Fibroblast of lung (primary cell): Measurements from ENCODE around the gene SH2D2A. TPM values are rescaled to one million over a fixed set of nuclear protein-coding genes. Genes with fewer than 3 reads are reported as not detected.

Experiments used
- DNase-seq, 2 donors: peaks; one replicate each; pipeline versions ENCODE4 v3.0.0 to v3.0.0-alpha.2; 2010; ENCODE audit warnings: low read depth in 2 of 2
- H2AFZ ChIP-seq: 2 replicates; pipeline ENCODE4 v1.5.1; 2012; ENCODE audit warnings: low read length, control low read depth, inconsistent platforms
- H3K27ac ChIP-seq: 2 replicates; pipeline ENCODE4 v1.5.1; 2011; ENCODE audit warnings: low read length, control low read depth; ENCODE audit not compliant: insufficient read depth
- H3K27me3 ChIP-seq: 2 replicates; pipeline ENCODE4 v1.5.1; 2011; ENCODE audit warnings: mild to moderate bottlenecking, low read length; ENCODE audit not compliant: control insufficient read depth, insufficient read depth
- H3K36me3 ChIP-seq: 2 replicates; pipeline ENCODE4 v1.5.1; 2011; ENCODE audit warnings: low read length; ENCODE audit not compliant: control insufficient read depth, insufficient read depth
- H3K4me1 ChIP-seq: 2 replicates; pipeline ENCODE4 v1.5.1; 2011; ENCODE audit warnings: low read length; ENCODE audit not compliant: control insufficient read depth, insufficient read depth; ENCODE audit errors: extremely low read depth
- H3K4me2 ChIP-seq: 2 replicates; pipeline ENCODE4 v1.5.1; 2011; ENCODE audit warnings: low read length, control low read depth; ENCODE audit not compliant: insufficient read depth; ENCODE audit errors: extremely low read depth
- H3K4me3 ChIP-seq, 4 experiments: fragments of 200-600 bp in 1 of 4; sonication (generic) in 1 of 4; replicated peaks in 1 of 4; 2 replicates each; pipeline ENCODE4 v1.5.1; 2011 to 2016; ENCODE audit warnings: low read length in 4 of 4, low read depth in 3 of 4, mild to moderate bottlenecking in 3 of 4, control low read depth in 2 of 4, inconsistent platforms in 1 of 4, mixed read lengths in 1 of 4; ENCODE audit not compliant: insufficient read depth in 1 of 4; ENCODE audit errors: control extremely low read depth in 1 of 4
- H3K79me2 ChIP-seq: 2 replicates; pipeline ENCODE4 v1.5.1; 2012; ENCODE audit warnings: mild to moderate bottlenecking, low read length, inconsistent platforms; ENCODE audit not compliant: control insufficient read depth, insufficient read depth
- H3K9ac ChIP-seq: 2 replicates; pipeline ENCODE4 v1.5.1; 2011; ENCODE audit warnings: mild to moderate bottlenecking, low read length, control low read depth; ENCODE audit not compliant: insufficient read depth
- H3K9me3 ChIP-seq: 2 replicates; pipeline ENCODE4 v1.5.1; 2012; ENCODE audit warnings: low read depth, low read length; ENCODE audit not compliant: control insufficient read depth, insufficient read depth
- H4K20me1 ChIP-seq: 2 replicates; pipeline ENCODE4 v1.5.1; 2011; ENCODE audit warnings: low read length; ENCODE audit not compliant: control insufficient read depth, insufficient read depth; ENCODE audit errors: extremely low read depth
- EZH2 ChIP-seq: IDR thresholded peaks from 2 replicates; pipeline ENCODE4 v1.5.1; 2012; ENCODE audit warnings: low read length, control low read depth, mild to moderate bottlenecking; ENCODE audit errors: missing control alignments
- polyA plus RNA-seq, 2 donors: library from polyadenylated mRNA; depleted of rRNA in 1 of 2; stranded (reverse) in 1 of 2; unstranded in 1 of 2; fragments of >200 nt; gene quantifications; 2 replicates each; pipeline ENCODE4 v1.2.1, GENCODE V29; 2011 to 2012; ENCODE audit warnings: missing spikeins in 1 of 2
- total RNA-seq: library from RNA; depleted of rRNA; stranded (reverse); fragments of >200 nt; gene quantifications from 2 replicates; pipeline ENCODE4 v1.2.1, GENCODE V29; 2014
- TF ChIP-seq, protein P1 (sequence below), 2 donors: IDR thresholded peaks in 1 of 2; conservative IDR thresholded peaks in 1 of 2; 1 replicate in 1 of 2; 2 replicates in 1 of 2; pipeline ENCODE4 v1.5.1; 2011 to 2012; ENCODE audit warnings: low read length in 2 of 2, control low read depth in 1 of 2, inconsistent platforms in 1 of 2, low read depth in 1 of 2, mild to moderate bottlenecking in 1 of 2

SH2D2A gene
- total and polyA plus RNA-seq, 2 donors (not counting 1 experiment from before 2014, with no cell fraction given), result not detected

DNA sequence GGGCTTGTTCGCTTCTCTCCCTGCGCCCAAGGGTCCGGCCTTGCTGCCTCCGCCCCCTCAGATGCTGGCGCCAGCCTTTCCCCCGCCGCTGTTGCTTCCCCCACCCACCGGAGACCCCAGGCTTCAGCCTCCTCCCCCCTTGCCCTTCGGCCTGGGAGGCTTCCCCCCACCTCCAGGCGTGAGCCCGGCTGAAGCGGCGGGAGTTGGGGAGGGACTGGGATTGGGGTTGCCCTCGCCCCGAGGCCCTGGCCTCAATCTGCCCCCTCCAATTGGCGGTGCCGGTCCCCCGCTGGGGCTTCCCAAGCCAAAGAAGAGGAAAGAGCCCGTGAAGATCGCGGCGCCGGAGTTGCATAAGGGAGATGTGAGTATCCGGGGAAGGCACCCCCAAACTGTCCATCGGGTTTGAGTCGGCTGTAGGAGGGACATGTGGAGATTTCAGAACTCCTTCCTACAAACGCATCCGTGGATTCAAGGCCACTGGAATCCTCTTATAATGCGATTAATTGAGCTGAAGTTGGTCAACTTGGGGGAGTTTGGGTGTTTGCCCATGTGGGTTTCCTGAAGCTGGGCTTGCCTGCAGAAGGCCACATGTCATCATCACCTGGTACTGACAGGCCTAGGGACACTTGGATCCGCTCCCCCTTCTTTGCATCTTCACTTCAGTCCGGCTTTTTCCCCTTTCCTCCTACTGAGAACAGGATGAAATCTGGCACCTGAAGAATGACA, 48.6 kb downstream of the SH2D2A start:
- Histone ChIP-seq H3K4me1 (no peaks in the 10 kb centered on the region), H3K4me2 (peak overlapping the region; percentile 92), H2AFZ (no peak overlapping the region), H3K9ac (peak overlapping the region; percentile 95), H3K9me3 (no peaks in the 10 kb centered on the region), H3K27ac (peak overlapping the region; percentile 93), H3K79me2 (peaks cover 51% of the 10 kb centered on the region), H3K36me3 (peaks cover 3% of the 10 kb centered on the region), H3K27me3 (no peaks in the 10 kb centered on the region), H3K4me3 (peak overlapping the region; percentile 93 to 97 (median 96)), H4K20me1 (no peaks in the 10 kb centered on the region)
- no peak for DNase-seq
- TF ChIP-seq, protein P1, sequence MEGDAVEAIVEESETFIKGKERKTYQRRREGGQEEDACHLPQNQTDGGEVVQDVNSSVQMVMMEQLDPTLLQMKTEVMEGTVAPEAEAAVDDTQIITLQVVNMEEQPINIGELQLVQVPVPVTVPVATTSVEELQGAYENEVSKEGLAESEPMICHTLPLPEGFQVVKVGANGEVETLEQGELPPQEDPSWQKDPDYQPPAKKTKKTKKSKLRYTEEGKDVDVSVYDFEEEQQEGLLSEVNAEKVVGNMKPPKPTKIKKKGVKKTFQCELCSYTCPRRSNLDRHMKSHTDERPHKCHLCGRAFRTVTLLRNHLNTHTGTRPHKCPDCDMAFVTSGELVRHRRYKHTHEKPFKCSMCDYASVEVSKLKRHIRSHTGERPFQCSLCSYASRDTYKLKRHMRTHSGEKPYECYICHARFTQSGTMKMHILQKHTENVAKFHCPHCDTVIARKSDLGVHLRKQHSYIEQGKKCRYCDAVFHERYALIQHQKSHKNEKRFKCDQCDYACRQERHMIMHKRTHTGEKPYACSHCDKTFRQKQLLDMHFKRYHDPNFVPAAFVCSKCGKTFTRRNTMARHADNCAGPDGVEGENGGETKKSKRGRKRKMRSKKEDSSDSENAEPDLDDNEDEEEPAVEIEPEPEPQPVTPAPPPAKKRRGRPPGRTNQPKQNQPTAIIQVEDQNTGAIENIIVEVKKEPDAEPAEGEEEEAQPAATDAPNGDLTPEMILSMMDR (conservative IDR thresholded peaks at IDR 0.05 in 1 of 2, IDR thresholded peaks at IDR 0.05 in 1 of 2; ENCODE audit: low read depth in 1 of 2, low read length in 2 of 2), result no peak
- TF ChIP-seq EZH2, result no peak

DNA sequence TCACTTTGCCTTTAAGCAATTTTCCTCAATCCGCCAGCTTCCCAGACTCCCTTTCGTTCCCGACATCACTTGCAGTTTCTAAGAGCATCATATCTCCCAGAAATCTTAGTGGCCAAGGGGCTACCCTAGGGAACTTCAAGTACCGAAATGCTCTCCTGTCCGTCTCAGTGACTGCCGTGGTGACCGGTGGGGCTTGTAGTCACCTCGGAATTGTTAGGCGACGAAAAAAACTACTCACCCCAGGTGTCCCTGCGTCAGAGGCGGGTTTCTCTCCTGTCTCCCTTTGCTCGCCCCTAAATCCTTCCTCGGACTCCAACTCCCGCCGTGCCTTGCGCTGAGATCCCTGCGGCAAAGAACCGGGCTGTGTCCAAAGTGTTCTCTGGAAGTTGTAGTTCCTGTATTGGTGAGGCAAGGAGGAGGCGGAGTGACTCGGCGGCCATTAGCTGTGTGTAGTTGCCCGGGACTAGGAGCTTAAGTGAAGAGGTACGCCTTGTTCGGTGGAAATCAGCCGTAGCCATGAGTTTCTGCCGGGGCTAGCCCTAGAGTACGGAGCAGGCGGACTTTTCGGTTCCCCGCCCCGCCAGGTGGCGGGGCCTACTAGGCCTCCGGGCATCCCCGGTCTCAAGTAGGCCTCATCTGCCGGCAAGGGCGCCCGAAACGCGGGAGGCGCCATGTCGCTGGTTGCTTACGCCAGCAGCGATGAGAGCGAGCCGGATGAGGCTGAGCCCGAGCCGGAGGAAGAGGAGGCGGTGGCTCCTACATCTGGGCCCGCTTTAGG, 49.4 kb downstream of the SH2D2A start, which contains the start of gene PRCC:
Gene PRCC, plus strand, starts transcription at position 435 of the 778 bp plus-strand sequence. Its CDS starts 237 bp downstream, at position 672.
- Histone ChIP-seq H2AFZ (peak within 1 kb of the TSS; percentile 82), H3K27ac (peak within 1 kb of the TSS; percentile 93), H3K79me2 (peaks cover 44% of the 10 kb centered on the region), H3K4me2 (peak within 1 kb of the TSS; percentile 95), H3K4me1 (no peaks in the 10 kb centered on the region), H3K9me3 (no peaks in the 10 kb centered on the region), H3K27me3 (no peaks in the 10 kb centered on the region), H4K20me1 (no peaks in the 10 kb centered on the region), H3K36me3 (peaks cover 3% of the 10 kb centered on the region), H3K4me3 (peak within 1 kb of the TSS; percentile 93 to 97 (median 96)), H3K9ac (peak within 1 kb of the TSS; percentile 95)
- TF ChIP-seq, protein P1 (conservative IDR thresholded peaks at IDR 0.05 in 1 of 2, IDR thresholded peaks at IDR 0.05 in 1 of 2; ENCODE audit: low read depth in 1 of 2, low read length in 2 of 2), result no peak
- TF ChIP-seq EZH2, result no peak
- peak; percentile 100 for DNase-seq
